Ascending aorta (tissue), 2 donors: ENCODE measurements around the gene ANK3. TPM values are rescaled to one million over a fixed set of nuclear protein-coding genes. Genes with fewer than 3 reads are reported as not detected.

Experiments used
- DNase-seq, 2 donors: peaks; one replicate each; pipeline ENCODE4 v3.0.0-alpha.2; 2019; ENCODE audit warnings: low spot score in 2 of 2
- H3K27ac ChIP-seq, 2 donors: fragments of 200-600 bp; sonication (generic); one replicate each; pipeline ENCODE4 v1.5.1; 2016 to 2017; ENCODE audit warnings: mild to moderate bottlenecking in 1 of 2
- H3K27me3 ChIP-seq: fragments of 200-600 bp; sonication (generic); one replicate; pipeline ENCODE4 v1.5.1; 2017
- H3K36me3 ChIP-seq, 2 donors: fragments of 200-600 bp; sonication (generic); one replicate each; pipeline ENCODE4 v1.5.1; 2016
- H3K4me1 ChIP-seq, 2 donors: fragments of 200-600 bp; sonication (generic); one replicate each; pipeline ENCODE4 v1.5.1; 2016 to 2017; ENCODE audit warnings: mild to moderate bottlenecking in 1 of 2
- H3K4me3 ChIP-seq, 2 donors: fragments of 200-600 bp; sonication (generic); one replicate each; pipeline ENCODE4 v1.5.1; 2016 to 2017; ENCODE audit warnings: mild to moderate bottlenecking in 1 of 2
- H3K9me3 ChIP-seq, 2 donors: fragments of 200-600 bp; sonication (generic); one replicate each; pipeline ENCODE4 v1.5.1; 2016
- CTCF ChIP-seq, 3 experiments: fragments of 200-600 bp in 2 of 3; fragments of 450-650 bp in 1 of 3; sonication (generic) in 2 of 3; IDR thresholded peaks; one replicate each; pipeline ENCODE4 v1.5.1; 2016 to 2019; ENCODE audit warnings: antibody characterized with exemption in 3 of 3, mild to moderate bottlenecking in 1 of 3, moderate library complexity in 1 of 3
- intact Hi-C: fragments of 100-400 bp; cut with DNase I; formaldehyde crosslinking; loops from one replicate; pipeline ENCODE4 v1.15.1; 2023
- total RNA-seq: library from RNA; depleted of rRNA; stranded (reverse); fragments of >200 nt; gene quantifications from one replicate; pipeline ENCODE4 v1.1.0, GENCODE V29; 2016

The ANK3 gene
- total RNA-seq, 1 donor from 2014 or later = 28.3 TPM

DNA sequence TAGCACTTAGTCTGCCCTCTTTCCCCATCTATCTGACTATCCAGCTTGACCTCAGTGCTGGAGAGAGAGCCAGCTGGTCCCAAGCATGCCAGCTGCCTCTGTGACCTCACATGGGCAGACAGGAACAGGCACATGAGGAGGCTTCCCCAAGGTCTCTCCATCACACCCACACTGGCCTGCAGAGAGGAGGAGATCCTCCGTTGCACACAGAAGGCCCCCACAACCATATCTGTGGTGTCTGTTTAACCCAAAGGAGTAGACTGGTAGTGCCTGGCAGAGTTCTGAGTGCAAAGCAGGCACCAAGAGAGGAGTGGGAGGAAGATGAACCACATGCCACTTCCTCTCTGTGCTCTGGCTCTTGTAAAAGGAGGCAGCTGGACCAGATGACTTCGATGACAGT lies 4.8 kb upstream of the ANK3 start:
- intact Hi-C loops = no loop called here
- TF ChIP-seq CTCF (IDR thresholded peaks at IDR 0.05) = no peak
- H3K9me3 ChIP-seq = no peaks in the 10 kb centered on the region

DNA sequence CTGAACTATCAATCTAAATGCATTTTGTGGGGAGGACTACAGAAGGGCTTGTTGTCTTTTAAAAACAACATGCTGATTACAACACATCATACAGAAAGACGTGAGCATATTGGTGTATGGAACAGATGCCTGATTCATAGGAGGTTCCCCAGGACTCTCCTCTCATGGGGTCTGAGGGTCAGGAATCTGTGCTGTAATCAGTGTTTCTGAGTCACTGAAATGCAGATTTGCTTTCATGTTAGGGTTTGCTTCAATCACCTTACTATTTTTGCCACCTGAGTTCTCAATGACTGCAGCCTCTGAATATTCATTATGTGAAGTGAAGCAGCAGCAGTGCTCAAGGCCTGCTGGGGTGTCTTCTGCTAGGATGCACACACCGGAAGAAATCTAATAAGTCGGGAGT lies 550 bp upstream of the ANK3 start:
- H3K9me3 ChIP-seq = no peaks in the 10 kb centered on the region
- DNase-seq = no peak
- no peak for TF ChIP-seq CTCF (IDR thresholded peaks at IDR 0.05)
- H3K4me3 ChIP-seq = no peak overlapping the region
- no peaks in the 10 kb centered on the region for H3K27me3 ChIP-seq
- H3K27ac ChIP-seq = no peak overlapping the region
- H3K4me1 ChIP-seq = peaks cover 0 to under 1% of the 10 kb centered on the region in 2 donors
- intact Hi-C loops = no loop called here
- no peaks in the 10 kb centered on the region for H3K36me3 ChIP-seq

More for the DNA sequence above, 4.8 kb upstream of the ANK3 start:
- Histone ChIP-seq H3K27me3 (no peaks in the 10 kb centered on the region), H3K36me3 (no peaks in the 10 kb centered on the region), H3K27ac (no peak overlapping the region), H3K4me3 (no peak overlapping the region), H3K4me1 (no peaks in the 10 kb centered on the region)
- no peak for DNase-seq

GRCh38 chr10:60388709-60389301 lies 870 bp downstream of the ANK3 start:
- no peaks in the 10 kb centered on the region for H3K27me3 ChIP-seq
- no peaks in the 10 kb centered on the region for H3K36me3 ChIP-seq
- intact Hi-C loops = no loop called here
- H3K4me3 ChIP-seq = no peak overlapping the region
- no peak for DNase-seq
- no peaks in the 10 kb centered on the region for H3K9me3 ChIP-seq
- no peak for TF ChIP-seq CTCF (IDR thresholded peaks at IDR 0.05)
- H3K27ac ChIP-seq = no peak overlapping the region
- peaks cover 0 to 9% of the 10 kb centered on the region in 2 donors for H3K4me1 ChIP-seq

DNA sequence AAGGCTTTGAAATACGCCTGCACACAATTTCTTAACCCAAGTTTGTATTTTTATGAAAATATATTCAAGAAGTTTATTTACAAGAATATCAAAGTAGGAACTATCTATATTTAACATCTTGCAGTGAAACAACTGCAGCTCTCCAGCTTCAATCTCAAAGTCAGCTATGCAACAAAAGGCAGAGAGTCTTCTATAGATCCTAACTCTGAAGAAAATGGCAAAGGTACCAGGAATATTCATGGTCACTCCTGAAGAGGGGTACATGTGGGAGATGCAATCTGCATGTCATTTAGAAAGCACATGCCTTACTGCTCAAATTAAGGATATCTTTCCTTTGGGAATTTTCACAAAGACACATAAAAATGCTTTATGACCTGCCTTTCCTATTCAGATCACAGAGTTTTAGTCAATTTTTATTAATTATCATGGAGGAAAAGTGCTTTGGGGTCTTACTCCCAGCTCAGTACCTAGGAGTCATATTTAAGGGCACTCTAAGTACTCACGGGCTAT lies 1.5 kb downstream of the ANK3 start:
- Histone ChIP-seq H3K27ac (no peak overlapping the region), H3K27me3 (no peaks in the 10 kb centered on the region), H3K4me3 (no peak overlapping the region), H3K4me1 (peaks cover 0 to 9% of the 10 kb centered on the region in 2 donors), H3K9me3 (no peaks in the 10 kb centered on the region), H3K36me3 (no peaks in the 10 kb centered on the region)
- intact Hi-C loops = no loop called here
- TF ChIP-seq CTCF (IDR thresholded peaks at IDR 0.05) = no peak
- DNase-seq = no peak

GRCh38 chr10:60387531-60387930 lies 2.1 kb downstream of the ANK3 start:
- H3K27me3 ChIP-seq = no peaks in the 10 kb centered on the region
- TF ChIP-seq CTCF (IDR thresholded peaks at IDR 0.05) = no peak
- H3K4me1 ChIP-seq = peaks cover 0 to 9% of the 10 kb centered on the region in 2 donors
- H3K27ac ChIP-seq = no peak overlapping the region
- no peak overlapping the region for H3K4me3 ChIP-seq
- H3K36me3 ChIP-seq = no peaks in the 10 kb centered on the region
- no peak for DNase-seq
- intact Hi-C loops = no loop called here
- H3K9me3 ChIP-seq = no peaks in the 10 kb centered on the region

DNA sequence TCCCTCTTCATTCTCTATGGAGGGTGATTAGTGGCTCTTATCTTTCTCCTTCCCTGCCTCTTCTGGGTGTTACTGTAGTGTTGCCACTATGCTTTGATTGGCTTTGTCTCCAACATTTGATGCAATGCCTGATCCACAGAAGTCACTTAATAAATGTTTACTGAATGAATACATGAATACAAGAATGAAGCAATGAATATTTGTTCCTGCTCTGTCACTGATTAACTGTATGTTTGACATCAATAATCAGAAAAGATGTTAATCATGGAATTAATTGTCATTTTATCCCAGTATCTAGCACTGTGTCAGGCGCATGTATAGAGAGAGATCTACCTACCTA lies 4.3 kb downstream of the ANK3 start:
- no peak for TF ChIP-seq CTCF (IDR thresholded peaks at IDR 0.05)
- H3K4me1 ChIP-seq = peaks cover 0 to 9% of the 10 kb centered on the region in 2 donors
- H3K27ac ChIP-seq = no peak overlapping the region
- no peak for DNase-seq
- H3K4me3 ChIP-seq = no peak overlapping the region
- no peaks in the 10 kb centered on the region for H3K27me3 ChIP-seq
- intact Hi-C loops = no loop called here
- no peaks in the 10 kb centered on the region for H3K36me3 ChIP-seq
- no peaks in the 10 kb centered on the region for H3K9me3 ChIP-seq
